G401 (cell line): ENCODE measurements around the gene AKIRIN2. TPM values are rescaled to one million over a fixed set of nuclear protein-coding genes. Genes with fewer than 3 reads are reported as not detected.

Source experiments
- total RNA-seq: library from RNA; depleted of rRNA; stranded (reverse); fragments of >200 nt; shearing (Covaris generic); gene quantifications from 2 replicates; pipeline ENCODE4 v1.2.3, GENCODE V29; 2014; rRNA removed

AKIRIN2 gene
- total RNA-seq, 1 experiment from 2014 or later: 41.3 TPM

Other genes with a start within 250 kb of the AKIRIN2 start
- gene SLC35A1, start 229.3 kb downstream of the AKIRIN2 start, total RNA-seq: 19.9 and 24.6 TPM in 2 replicates
- gene RARS2, start 112.2 kb downstream of the AKIRIN2 start, total RNA-seq: 31.1 and 51.4 TPM in 2 replicates
- 48.6 and 58.7 TPM in 2 replicates for gene ORC3, start 112.1 kb downstream of the AKIRIN2 start, total RNA-seq